Lower lobe of right lung (tissue), 2 donors: ENCODE measurements around the gene LDB1. TPM values are rescaled to one million over a fixed set of nuclear protein-coding genes. Genes with fewer than 3 reads are reported as not detected.

Experiments
- ATAC-seq, 2 donors: fragments of 200-7000 bp; cut with Tn5 transposase; one replicate each; pipeline ENCODE4 v1.9.1; 2020 to 2022; ENCODE audit warnings: mild to moderate bottlenecking in 2 of 2, moderate library complexity in 2 of 2
- DNase-seq: peaks from one replicate; pipeline ENCODE4 v3.0.0-alpha.2; 2020
- H3K27ac ChIP-seq: fragments of 200-600 bp; one replicate; pipeline ENCODE4 v1.8.0; 2022
- H3K27me3 ChIP-seq: fragments of 200-600 bp; one replicate; pipeline ENCODE4 v1.8.0; 2022; ENCODE audit warnings: low read depth
- H3K36me3 ChIP-seq: fragments of 200-600 bp; one replicate; pipeline ENCODE4 v1.8.0; 2022; ENCODE audit warnings: mild to moderate bottlenecking
- H3K4me1 ChIP-seq: fragments of 200-600 bp; one replicate; pipeline ENCODE4 v1.8.0; 2022
- H3K4me3 ChIP-seq: fragments of 200-600 bp; one replicate; pipeline ENCODE4 v1.8.0; 2022; ENCODE audit warnings: mild to moderate bottlenecking
- H3K9me3 ChIP-seq: fragments of 200-600 bp; one replicate; pipeline ENCODE4 v1.8.0; 2022
- intact Hi-C: fragments of 100-400 bp; cut with DNase I; formaldehyde crosslinking; loops from one replicate; pipeline ENCODE4 v1.11.0; 2022
- total RNA-seq: library from RNA; stranded (reverse); fragmentation: NEBNext Ultra II Directional; extraction: Animal tissue kit (Norgen Biotek cat#: 25700); gene quantifications from one replicate; pipeline ENCODE4 v1.2.1, GENCODE V29; 2021
- TF ChIP-seq, protein P1 (sequence below): fragments of 200-600 bp; IDR thresholded peaks from one replicate; pipeline ENCODE4 v1.8.0; 2022; ENCODE audit warnings: antibody characterized with exemption, mild to moderate bottlenecking
- donor health status: DM: no; HTN: yes; CAD: no; lungs with severe emphysema.

Gene LDB1
- total RNA-seq, 1 donor from 2014 or later: 58.0 TPM

DNA sequence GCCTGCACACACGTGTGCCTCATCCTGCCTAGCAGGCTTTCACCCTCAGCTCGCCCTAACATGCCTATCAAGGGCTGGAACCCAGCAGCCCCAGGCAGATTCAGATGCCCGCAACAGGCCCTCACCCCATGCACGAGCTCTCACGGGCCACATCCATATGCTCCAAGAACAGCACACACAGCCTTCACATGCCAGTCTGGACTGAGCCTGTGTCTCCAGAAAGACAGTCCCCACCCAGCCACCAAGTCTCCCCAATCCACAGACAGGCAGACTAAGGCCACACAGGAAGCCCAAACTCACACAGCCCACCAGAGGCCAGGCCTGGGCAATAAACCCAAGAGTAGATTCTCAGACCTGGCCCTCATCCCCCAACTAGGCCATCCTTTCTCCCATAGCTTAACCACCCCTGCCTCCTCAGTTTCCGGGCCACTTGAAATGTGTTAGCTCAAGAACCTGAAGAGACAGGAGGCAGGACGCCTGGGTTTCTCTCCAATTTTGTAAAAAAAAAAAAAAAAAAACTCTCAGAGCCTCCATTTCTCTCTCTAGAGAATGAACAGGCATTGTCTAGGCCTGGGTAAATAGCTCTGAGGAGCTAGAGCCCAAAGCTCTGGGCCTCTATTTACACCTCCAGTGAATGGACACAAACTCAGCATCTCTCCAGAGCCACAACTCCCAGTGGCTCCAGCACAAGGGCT lies 6.8 kb downstream of the LDB1 start:
- peak overlapping the region; percentile 82 for H3K27ac ChIP-seq
- intact Hi-C loops: no loop called here
- no peaks in the 10 kb centered on the region for H3K9me3 ChIP-seq
- peaks cover 64% of the 10 kb centered on the region for H3K4me1 ChIP-seq
- peaks cover 33% of the 10 kb centered on the region for H3K36me3 ChIP-seq
- DNase-seq (no peak), ATAC-seq (no peak)
- peak overlapping the region; percentile 74 for H3K4me3 ChIP-seq
- H3K27me3 ChIP-seq: no peaks in the 10 kb centered on the region
- TF ChIP-seq, protein P1, sequence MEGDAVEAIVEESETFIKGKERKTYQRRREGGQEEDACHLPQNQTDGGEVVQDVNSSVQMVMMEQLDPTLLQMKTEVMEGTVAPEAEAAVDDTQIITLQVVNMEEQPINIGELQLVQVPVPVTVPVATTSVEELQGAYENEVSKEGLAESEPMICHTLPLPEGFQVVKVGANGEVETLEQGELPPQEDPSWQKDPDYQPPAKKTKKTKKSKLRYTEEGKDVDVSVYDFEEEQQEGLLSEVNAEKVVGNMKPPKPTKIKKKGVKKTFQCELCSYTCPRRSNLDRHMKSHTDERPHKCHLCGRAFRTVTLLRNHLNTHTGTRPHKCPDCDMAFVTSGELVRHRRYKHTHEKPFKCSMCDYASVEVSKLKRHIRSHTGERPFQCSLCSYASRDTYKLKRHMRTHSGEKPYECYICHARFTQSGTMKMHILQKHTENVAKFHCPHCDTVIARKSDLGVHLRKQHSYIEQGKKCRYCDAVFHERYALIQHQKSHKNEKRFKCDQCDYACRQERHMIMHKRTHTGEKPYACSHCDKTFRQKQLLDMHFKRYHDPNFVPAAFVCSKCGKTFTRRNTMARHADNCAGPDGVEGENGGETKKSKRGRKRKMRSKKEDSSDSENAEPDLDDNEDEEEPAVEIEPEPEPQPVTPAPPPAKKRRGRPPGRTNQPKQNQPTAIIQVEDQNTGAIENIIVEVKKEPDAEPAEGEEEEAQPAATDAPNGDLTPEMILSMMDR: no peak

DNA sequence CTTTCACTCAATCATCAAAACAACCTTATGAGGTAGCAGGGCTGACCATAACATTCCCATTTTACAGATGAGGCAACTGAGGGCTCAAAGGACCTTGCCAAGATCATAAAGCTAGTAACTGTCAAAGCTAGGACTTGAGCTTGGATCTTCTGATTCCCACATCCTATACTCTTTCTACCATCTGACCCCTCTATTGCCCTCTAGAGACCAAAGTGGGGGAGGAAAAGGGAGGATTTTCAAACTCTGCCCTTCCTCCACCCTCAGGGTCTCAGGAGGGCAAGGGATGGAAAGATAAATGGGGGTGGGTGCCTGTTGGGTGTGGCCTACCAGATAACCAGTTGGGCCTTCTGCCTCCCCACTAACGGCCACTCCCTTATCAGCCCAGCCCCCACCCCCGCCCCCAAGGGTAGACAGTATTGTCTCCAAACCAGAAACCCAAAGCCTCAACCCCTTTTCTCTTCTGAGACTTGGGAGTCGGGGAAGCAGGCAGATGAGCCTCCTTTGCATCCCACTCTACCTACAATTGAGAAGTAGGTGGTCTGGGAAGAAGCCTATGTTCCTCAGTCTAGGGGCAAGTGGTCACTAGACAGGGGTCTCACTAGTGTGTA lies 7.9 kb downstream of the LDB1 start:
- H3K4me1 ChIP-seq: peaks cover 53% of the 10 kb centered on the region
- no peaks in the 10 kb centered on the region for H3K9me3 ChIP-seq
- intact Hi-C loops: no loop called here
- DNase-seq (no peak), ATAC-seq (no peak)
- TF ChIP-seq, protein P1: peak; percentile 8
- H3K36me3 ChIP-seq: peaks cover 44% of the 10 kb centered on the region
- H3K27ac ChIP-seq: no peak overlapping the region
- no peaks in the 10 kb centered on the region for H3K27me3 ChIP-seq
- H3K4me3 ChIP-seq: no peak overlapping the region

DNA sequence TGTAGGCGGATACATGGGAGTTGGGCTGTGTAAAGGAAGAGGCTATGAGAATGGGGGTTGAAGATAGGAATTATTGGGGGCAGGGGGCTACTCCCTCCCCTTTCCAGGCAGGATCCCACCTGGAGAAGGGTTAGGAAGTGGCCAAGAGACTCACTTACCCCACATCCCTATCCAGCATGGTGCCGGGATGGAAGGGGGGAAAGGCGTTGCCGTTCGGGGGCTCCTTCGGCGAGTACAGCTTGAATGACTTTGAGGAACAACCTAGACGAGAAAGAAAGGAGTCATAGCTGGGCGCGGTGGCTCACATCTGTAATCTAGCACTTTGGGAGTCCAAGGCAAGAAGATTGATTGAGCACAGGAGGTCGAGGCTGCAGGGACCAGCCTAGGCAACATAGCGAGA lies 8.9 kb downstream of the LDB1 start:
- Histone ChIP-seq H3K4me1 (peaks cover 43% of the 10 kb centered on the region), H3K36me3 (peaks cover 54% of the 10 kb centered on the region), H3K27me3 (no peaks in the 10 kb centered on the region), H3K4me3 (no peak overlapping the region), H3K27ac (no peak overlapping the region), H3K9me3 (no peaks in the 10 kb centered on the region)
- intact Hi-C loops: no loop called here
- ATAC-seq (no peak), DNase-seq (no peak)
- TF ChIP-seq, protein P1: no peak

DNA sequence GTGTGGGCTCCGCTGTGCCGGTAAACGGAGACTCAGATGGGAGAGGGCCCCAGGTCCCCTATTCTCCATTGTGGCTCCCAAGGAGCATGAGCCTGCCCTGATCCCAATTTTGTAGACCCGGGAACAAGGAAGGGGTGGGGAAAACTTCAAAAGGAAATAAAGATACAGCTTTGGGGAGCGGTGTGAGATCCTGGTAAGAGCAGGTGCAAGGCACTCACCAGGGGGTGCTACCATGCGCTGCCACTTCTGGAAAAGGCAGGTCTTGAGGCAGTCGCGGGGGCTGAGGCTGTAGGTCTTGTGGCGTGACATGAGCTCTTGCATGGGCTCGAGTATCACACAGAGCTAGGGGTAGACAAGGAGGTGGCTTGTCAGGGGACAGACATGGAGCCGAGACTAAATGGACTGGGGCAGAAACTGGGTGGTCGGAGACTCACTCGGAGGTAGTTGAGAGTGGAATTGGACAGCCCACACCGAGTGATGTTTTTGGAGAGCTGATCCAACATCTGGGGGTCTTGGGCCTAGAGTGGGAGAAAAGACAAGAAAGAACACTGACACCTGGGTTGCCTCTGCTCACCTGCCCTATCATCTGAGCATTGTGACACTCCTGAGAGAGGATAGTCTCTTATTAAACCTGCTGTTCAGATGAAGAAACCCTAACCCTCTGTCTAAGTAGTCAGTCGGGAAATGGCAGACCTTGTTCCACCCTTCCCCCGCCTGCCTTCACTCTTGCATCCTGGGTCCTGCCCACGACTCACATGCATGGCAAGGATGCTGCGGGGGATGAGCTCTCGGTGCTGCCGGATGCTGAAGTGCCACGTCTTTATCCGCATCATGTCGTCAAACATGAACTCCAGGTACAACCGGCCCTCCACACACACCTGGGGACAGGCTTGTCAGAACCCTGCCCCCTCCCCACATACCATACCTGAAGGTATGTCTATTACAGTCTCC lies 10.7 kb downstream of the LDB1 start:
- Histone ChIP-seq H3K9me3 (no peaks in the 10 kb centered on the region), H3K36me3 (peaks cover 60% of the 10 kb centered on the region), H3K27me3 (no peaks in the 10 kb centered on the region), H3K27ac (no peak overlapping the region), H3K4me3 (no peak overlapping the region), H3K4me1 (peaks cover 28% of the 10 kb centered on the region)
- ATAC-seq (no peak), DNase-seq (no peak)
- intact Hi-C loops: no loop called here
- TF ChIP-seq, protein P1: no peak

DNA sequence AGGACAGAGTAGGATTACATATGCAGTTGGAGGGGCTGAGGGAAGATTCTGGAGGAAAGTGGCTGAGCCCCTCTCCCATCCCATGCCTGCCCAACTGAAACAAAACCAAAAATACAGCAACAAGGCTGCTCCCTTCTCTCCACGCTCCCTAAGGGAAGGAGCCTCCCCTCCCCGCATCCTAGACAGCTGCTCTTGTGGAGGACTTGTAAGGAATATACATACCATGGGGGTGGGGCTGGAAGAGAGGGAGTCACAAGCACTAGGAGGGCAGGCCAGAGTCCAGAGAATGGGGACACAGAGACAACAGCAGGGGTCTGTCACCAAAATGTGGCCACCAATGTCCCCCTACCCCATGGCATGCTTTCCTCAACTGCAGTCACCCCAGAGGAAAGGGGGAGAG lies 13.2 kb downstream of the LDB1 start:
- H3K4me3 ChIP-seq: no peak overlapping the region
- no peaks in the 10 kb centered on the region for H3K27me3 ChIP-seq
- peaks cover 3% of the 10 kb centered on the region for H3K4me1 ChIP-seq
- ATAC-seq (no peak), DNase-seq (no peak)
- H3K36me3 ChIP-seq: peaks cover 63% of the 10 kb centered on the region
- TF ChIP-seq, protein P1: no peak
- no peak overlapping the region for H3K27ac ChIP-seq
- intact Hi-C loops: no loop called here
- no peaks in the 10 kb centered on the region for H3K9me3 ChIP-seq
